ENCODE measurements around the gene HIPK1.

HIPK1 gene

GRCh38 chr1:113928941-113929749 lies at the start of gene HIPK1:
TSS of gene HIPK1 (plus strand) at chr1:113929324.
- peak within 1 kb of the TSS; percentile 99 for H3K4me3 ChIP-seq
- H3K36me3 ChIP-seq (ENCODE audit: insufficient read depth, low read length): peaks cover 8% of the 10 kb centered on the region
- DNase-seq (ENCODE audit: low read depth, low spot score): no peak
- no peaks in the 10 kb centered on the region for H3K9me3 ChIP-seq (ENCODE audit: low read depth, low read length)
- peak within 1 kb of the TSS; percentile 88 for H3K27ac ChIP-seq
- TF ChIP-seq FOXP2 (optimal IDR thresholded peaks at IDR 0.05; ENCODE audit: control extremely low read depth, extremely low read length, insufficient read depth): no peak
- TF ChIP-seq EZH2 (IDR thresholded peaks at IDR 0.05): no peak
- peak; percentile 80 for TF ChIP-seq POLR2AphosphoS5 (IDR thresholded peaks at IDR 0.05; ENCODE audit: borderline replicate concordance, low read depth, low read length)
- H3K9ac ChIP-seq (ENCODE audit: insufficient read length): peak within 1 kb of the TSS; percentile 87

- Histone ChIP-seq H3K4me3 (no peak overlapping the region), H3K27ac (no peak overlapping the region), H3K9ac (ENCODE audit: insufficient read length) (no peak overlapping the region), H3K9me3 (ENCODE audit: low read depth, low read length) (no peaks in the 10 kb centered on the region), H3K36me3 (ENCODE audit: insufficient read depth, low read length) (no peaks in the 10 kb centered on the region)
- TF ChIP-seq EZH2 (IDR thresholded peaks at IDR 0.05) (no peak), POLR2AphosphoS5 (IDR thresholded peaks at IDR 0.05; ENCODE audit: borderline replicate concordance, low read depth, low read length) (no peak), FOXP2 (optimal IDR thresholded peaks at IDR 0.05; ENCODE audit: control extremely low read depth, extremely low read length, insufficient read depth) (no peak)
- no peak for DNase-seq (ENCODE audit: low read depth, low spot score)
Observed at GRCh38 chr1:113879739-113880038, 49.4 kb upstream of the HIPK1 start.

- peak overlapping the region; percentile 88; the same call in 1 of the 2 replicates for H3K27ac ChIP-seq
Observed at GRCh38 chr1:113881661-113882060, 47.5 kb upstream of the HIPK1 start.

GRCh38 chr1:113886417-113887401 lies 42.4 kb upstream of the HIPK1 start:
- Histone ChIP-seq H3K4me3 (no peak overlapping the region), H3K9ac (ENCODE audit: insufficient read length) (no peak overlapping the region), H3K27ac (no peak overlapping the region), H3K9me3 (ENCODE audit: low read depth, low read length) (no peaks in the 10 kb centered on the region), H3K36me3 (ENCODE audit: insufficient read depth, low read length) (no peaks in the 10 kb centered on the region)
- DNase-seq (ENCODE audit: low read depth, low spot score): no peak
- TF ChIP-seq FOXP2 (optimal IDR thresholded peaks at IDR 0.05; ENCODE audit: control extremely low read depth, extremely low read length, insufficient read depth) (no peak), EZH2 (IDR thresholded peaks at IDR 0.05) (no peak), POLR2AphosphoS5 (IDR thresholded peaks at IDR 0.05; ENCODE audit: borderline replicate concordance, low read depth, low read length) (no peak)

More at GRCh38 chr1:113881661-113882060, 47.5 kb upstream of the HIPK1 start:
- no peak overlapping the region for H3K9ac ChIP-seq (ENCODE audit: insufficient read length)
- H3K36me3 ChIP-seq (ENCODE audit: insufficient read depth, low read length): no peaks in the 10 kb centered on the region
- H3K4me3 ChIP-seq: no peak overlapping the region
- TF ChIP-seq EZH2 (IDR thresholded peaks at IDR 0.05) (no peak), FOXP2 (optimal IDR thresholded peaks at IDR 0.05; ENCODE audit: control extremely low read depth, extremely low read length, insufficient read depth) (no peak), POLR2AphosphoS5 (IDR thresholded peaks at IDR 0.05; ENCODE audit: borderline replicate concordance, low read depth, low read length) (no peak)
- H3K9me3 ChIP-seq (ENCODE audit: low read depth, low read length): no peaks in the 10 kb centered on the region
- no peak for DNase-seq (ENCODE audit: low read depth, low spot score)

- no peaks in the 10 kb centered on the region for H3K9me3 ChIP-seq (ENCODE audit: low read depth, low read length)
- DNase-seq (ENCODE audit: low read depth, low spot score): no peak
- no peak within 1 kb of the TSS for H3K27ac ChIP-seq
- H3K4me3 ChIP-seq: no peak within 1 kb of the TSS
- no peaks in the 10 kb centered on the region for H3K36me3 ChIP-seq (ENCODE audit: insufficient read depth, low read length)
- H3K9ac ChIP-seq (ENCODE audit: insufficient read length): no peak within 1 kb of the TSS
- no peak for TF ChIP-seq FOXP2 (optimal IDR thresholded peaks at IDR 0.05; ENCODE audit: control extremely low read depth, extremely low read length, insufficient read depth)
- TF ChIP-seq POLR2AphosphoS5 (IDR thresholded peaks at IDR 0.05; ENCODE audit: borderline replicate concordance, low read depth, low read length): no peak
- TF ChIP-seq EZH2 (IDR thresholded peaks at IDR 0.05): no peak
Observed at GRCh38 chr1:113887402-113888175, 41.5 kb upstream of the HIPK1 start, which contains the start of gene BCL2L15. TSS of gene BCL2L15 (minus strand) at chr1:113887581. CDS start at chr1:113887375, 206 bp downstream.

GRCh38 chr1:113890816-113891215 lies 38.3 kb upstream of the HIPK1 start:
- no peak for DNase-seq (ENCODE audit: low read depth, low spot score)
- no peak overlapping the region for H3K9ac ChIP-seq (ENCODE audit: insufficient read length)
- H3K4me3 ChIP-seq: no peak overlapping the region
- peaks cover 18% of the 10 kb centered on the region for H3K36me3 ChIP-seq (ENCODE audit: insufficient read depth, low read length)
- TF ChIP-seq EZH2 (IDR thresholded peaks at IDR 0.05) (no peak), FOXP2 (optimal IDR thresholded peaks at IDR 0.05; ENCODE audit: control extremely low read depth, extremely low read length, insufficient read depth) (no peak), POLR2AphosphoS5 (IDR thresholded peaks at IDR 0.05; ENCODE audit: borderline replicate concordance, low read depth, low read length) (no peak)
- no peaks in the 10 kb centered on the region for H3K9me3 ChIP-seq (ENCODE audit: low read depth, low read length)
- no peak overlapping the region for H3K27ac ChIP-seq

- no peak for DNase-seq (ENCODE audit: low read depth, low spot score)
- Histone ChIP-seq H3K36me3 (ENCODE audit: insufficient read depth, low read length) (peaks cover 27% of the 10 kb centered on the region), H3K27ac (0 out of 2 replicates have a peak overlapping the region, but pooled peaks have one; percentile 32), H3K9me3 (ENCODE audit: low read depth, low read length) (no peaks in the 10 kb centered on the region), H3K9ac (ENCODE audit: insufficient read length) (no peak overlapping the region), H3K4me3 (no peak overlapping the region)
- TF ChIP-seq FOXP2 (optimal IDR thresholded peaks at IDR 0.05; ENCODE audit: control extremely low read depth, extremely low read length, insufficient read depth): no peak
- no peak for TF ChIP-seq EZH2 (IDR thresholded peaks at IDR 0.05)
- TF ChIP-seq POLR2AphosphoS5 (IDR thresholded peaks at IDR 0.05; ENCODE audit: borderline replicate concordance, low read depth, low read length): no peak
Observed at GRCh38 chr1:113891631-113892220, 37.4 kb upstream of the HIPK1 start.
